ENCODE measurements around the gene PRTG.

- no peak for TF ChIP-seq MTA2 (IDR thresholded peaks at IDR 0.05; ENCODE audit: low read depth)
- TF ChIP-seq NR2F6 (CRISPR knock-in tag; IDR thresholded peaks at IDR 0.05) = no peak
- no peak for TF ChIP-seq TCF7L2 (IDR thresholded peaks at IDR 0.05; ENCODE audit: low read depth, low read length)
- no peak for TF ChIP-seq CHD1 (IDR thresholded peaks at IDR 0.05; ENCODE audit: low read length)
- no peak for TF ChIP-seq MEF2A (IDR thresholded peaks at IDR 0.05; ENCODE audit: control insufficient read depth, low read depth, low read length)
- no peak for TF ChIP-seq MNT (conservative IDR thresholded peaks at IDR 0.05)
- no peak for TF ChIP-seq IRF1 (CRISPR knock-in tag; IDR thresholded peaks at IDR 0.05; ENCODE audit: borderline replicate concordance)
- TF ChIP-seq E2F4 (CRISPR knock-in tag; IDR thresholded peaks at IDR 0.05; ENCODE audit: low read depth) = no peak
- TF ChIP-seq CTCF (IDR thresholded peaks at IDR 0.05 in 2 of 3, conservative IDR thresholded peaks at IDR 0.05 in 1 of 3; ENCODE audit: insufficient read depth in 2 of 3, low read depth in 1 of 3, low read length in 3 of 3) = no peak
- no peak for TF ChIP-seq MYC (IDR thresholded peaks at IDR 0.05; ENCODE audit: low read depth, low read length)
- TF ChIP-seq MYC (CRISPR knock-in tag; IDR thresholded peaks at IDR 0.05; ENCODE audit: borderline replicate concordance, low read depth) = no peak
- TF ChIP-seq ZNF318 (IDR thresholded peaks at IDR 0.05; ENCODE audit: borderline replicate concordance in 1 of 2, low read depth in 1 of 2) = no peak
- no peak for TF ChIP-seq POLR2AphosphoS5 (IDR thresholded peaks at IDR 0.05; ENCODE audit: control insufficient read depth, insufficient read depth, low read depth, low read length)
- TF ChIP-seq GATA2 (CRISPR knock-in tag; IDR thresholded peaks at IDR 0.05) = no peak
Observed at GRCh38 chr15:55770806-55771205, 27.9 kb upstream of the PRTG start.

All from K562 (cell line).